8988T (cell line): ENCODE results near the gene CCDC86.
"Not testable (repeated sequence)": the region's sequence is repeated elsewhere in the genome, so short reads cannot be mapped to it uniquely, and the experiment has no call there.

Experiments used
- DNase-seq: peaks from one replicate; pipeline ENCODE4 v3.0.0; 2011

Gene CCDC86, protein sequence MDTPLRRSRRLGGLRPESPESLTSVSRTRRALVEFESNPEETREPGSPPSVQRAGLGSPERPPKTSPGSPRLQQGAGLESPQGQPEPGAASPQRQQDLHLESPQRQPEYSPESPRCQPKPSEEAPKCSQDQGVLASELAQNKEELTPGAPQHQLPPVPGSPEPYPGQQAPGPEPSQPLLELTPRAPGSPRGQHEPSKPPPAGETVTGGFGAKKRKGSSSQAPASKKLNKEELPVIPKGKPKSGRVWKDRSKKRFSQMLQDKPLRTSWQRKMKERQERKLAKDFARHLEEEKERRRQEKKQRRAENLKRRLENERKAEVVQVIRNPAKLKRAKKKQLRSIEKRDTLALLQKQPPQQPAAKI

GRCh38 chr11:60841797-60842667, at the start of gene CCDC86:
CCDC86 (plus strand) TSS chr11:60842113; CDS start chr11:60842125, 12 bp downstream.
- peak; percentile 100 for DNase-seq

DNA sequence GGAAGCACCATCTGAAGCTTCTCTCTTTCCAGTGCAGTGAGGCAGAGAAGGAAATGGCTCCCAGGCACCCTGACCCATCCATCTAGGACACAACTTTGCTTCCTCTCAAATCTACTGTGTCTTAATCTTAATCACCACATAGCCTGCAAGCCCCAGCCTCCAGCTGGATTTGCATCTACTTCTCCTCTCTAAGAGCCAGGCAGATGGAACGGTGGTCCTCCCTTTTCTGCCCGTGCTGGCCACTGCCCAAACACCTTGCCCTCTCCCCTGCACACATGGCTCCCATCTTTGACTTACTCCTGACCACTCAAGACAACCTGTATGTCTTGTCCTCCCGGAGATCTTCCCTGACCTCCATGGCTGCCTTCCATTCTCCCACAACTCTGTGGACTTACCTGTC, 49.4 kb upstream of the CCDC86 start:
- DNase-seq: no peak

DNA sequence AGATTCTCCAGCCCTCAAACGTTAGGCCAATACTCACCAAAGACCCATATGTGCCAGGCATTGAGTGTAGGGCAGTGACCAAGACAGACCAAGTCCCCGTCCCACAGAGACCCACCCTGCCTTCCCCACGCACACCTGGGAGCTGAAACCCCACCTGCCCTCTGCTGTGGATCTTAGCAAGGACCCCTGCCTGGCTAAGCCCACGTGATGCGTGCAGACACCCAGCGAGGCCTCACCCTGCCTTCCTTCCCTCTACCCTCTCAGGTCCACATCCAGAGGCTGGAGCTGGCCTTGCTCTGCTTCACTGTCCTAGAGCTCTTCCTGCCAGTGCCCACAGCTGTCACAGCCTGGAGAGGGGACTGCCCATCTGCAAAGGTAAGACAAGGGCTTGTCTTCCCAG, 46.6 kb upstream of the CCDC86 start:
- DNase-seq: no peak

GRCh38 chr11:60797846-60798630, 43.9 kb upstream of the CCDC86 start:
- no peak for DNase-seq

DNA sequence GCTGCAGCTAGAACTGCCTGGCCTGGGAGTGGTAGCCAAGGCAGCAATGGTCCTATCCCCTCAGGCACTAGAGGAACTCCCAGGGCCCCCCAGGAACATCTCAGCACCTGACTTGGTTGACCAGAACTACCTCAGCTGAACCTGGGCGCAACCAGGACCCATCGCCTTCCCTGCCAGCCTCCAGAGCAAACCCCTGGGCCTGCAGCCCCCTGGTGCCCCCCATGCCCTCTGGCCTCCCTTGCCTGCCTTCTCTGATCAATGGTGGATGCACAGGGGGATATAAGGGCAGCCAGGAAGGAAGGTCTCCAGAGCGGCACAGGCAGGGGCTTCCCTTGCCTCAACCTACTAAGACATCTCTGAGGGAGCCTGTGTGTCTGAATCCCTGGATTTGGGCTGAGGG, 43.3 kb upstream of the CCDC86 start:
- DNase-seq: no peak

- DNase-seq: no peak
Measured at GRCh38 chr11:60801194-60801593, 40.7 kb upstream of the CCDC86 start.

DNA sequence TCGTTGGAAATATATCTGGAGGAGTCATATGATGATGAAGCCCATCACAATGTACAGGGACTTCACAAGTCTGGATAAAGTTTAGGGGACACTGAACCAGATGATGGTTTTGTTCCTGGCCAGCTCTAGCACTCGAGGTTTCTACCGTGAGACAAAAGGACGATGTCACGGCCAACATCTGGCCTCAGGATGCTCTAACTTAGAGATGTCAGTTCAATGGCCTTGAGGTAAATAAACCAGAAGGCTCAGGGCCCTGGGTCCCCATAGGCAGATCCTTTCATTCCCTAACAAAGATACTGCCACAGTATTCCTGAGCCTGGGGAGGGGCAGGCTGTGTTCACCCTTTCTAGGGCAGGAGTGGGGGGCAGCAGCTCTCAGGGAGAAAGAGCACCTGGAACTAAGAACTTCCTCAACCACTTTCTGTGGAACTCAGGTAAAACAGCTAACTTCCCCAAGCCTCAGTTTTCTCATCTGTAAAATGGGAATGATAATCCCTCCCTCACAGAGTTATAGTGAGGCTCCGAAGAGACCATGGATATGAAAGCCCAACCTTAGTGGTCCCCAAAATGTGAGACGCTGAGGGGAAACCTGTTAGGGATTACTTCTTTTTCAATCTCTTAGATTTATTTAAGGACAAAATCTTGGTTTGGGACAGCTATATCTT, 38.5 kb upstream of the CCDC86 start:
- no peak for DNase-seq

DNA sequence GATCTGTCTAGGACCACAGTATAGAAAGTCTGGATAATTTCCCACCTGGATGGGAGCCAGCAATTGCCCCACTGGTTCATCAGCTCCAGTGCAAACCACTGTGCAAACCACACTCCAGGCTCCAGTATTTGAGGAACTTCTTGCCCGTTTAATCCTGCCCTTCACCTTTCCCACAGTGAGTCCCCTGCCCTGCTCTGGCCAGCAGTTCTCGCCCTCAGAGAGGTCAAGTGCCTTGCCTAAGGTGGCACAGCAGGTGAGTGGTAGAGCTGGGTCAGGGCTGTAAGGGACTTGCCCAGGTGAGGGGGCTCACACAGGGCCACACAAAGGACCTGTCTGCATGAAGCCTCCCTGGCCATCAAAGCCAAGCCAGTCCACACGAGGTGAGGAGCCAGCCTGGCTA, 32.7 kb upstream of the CCDC86 start:
- no peak for DNase-seq

DNA sequence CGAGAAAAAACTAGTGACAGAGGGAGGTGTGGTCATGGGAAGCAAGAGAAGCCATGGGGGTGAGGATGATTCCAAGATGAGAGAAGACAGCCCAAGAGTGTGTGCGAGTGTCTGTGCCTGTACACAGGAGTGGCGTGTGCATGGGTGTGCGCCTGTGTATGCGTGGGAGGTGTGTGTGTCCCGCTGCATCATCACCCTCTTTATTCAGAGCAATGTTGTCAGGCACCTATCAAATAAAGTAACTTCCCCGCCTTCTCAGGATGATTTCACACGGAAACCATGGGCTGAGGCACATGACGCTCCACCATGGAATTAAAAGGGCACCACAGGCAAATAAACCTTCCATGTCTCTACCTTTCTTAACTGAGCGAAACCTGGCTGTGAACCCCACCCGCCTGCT, 32.2 kb upstream of the CCDC86 start:
- no peak for DNase-seq

GRCh38 chr11:60810151-60810550, 31.8 kb upstream of the CCDC86 start:
- DNase-seq: no peak

DNA sequence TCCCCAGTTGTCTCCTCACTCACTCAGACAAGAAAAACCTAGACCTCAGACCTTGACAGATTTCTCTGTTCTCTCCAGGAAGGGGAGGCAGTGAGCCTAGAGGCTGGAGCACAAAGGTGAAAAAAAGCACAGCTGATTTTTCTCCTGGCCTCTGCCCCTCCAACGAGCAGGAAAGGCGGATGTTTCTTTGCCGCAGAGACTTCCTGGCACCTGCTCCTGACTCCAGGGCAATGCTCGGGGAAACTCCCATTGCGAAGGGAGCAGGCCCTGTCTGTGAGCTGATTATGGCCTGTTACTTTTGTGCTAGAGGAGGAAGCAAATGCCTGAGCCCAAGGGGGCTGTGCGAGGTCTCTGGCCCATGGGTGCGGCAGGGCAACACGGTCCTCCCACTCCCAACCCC, 31.3 kb upstream of the CCDC86 start:
- no peak for DNase-seq

GRCh38 chr11:60813324-60813723, 28.6 kb upstream of the CCDC86 start:
- no peak for DNase-seq

DNA sequence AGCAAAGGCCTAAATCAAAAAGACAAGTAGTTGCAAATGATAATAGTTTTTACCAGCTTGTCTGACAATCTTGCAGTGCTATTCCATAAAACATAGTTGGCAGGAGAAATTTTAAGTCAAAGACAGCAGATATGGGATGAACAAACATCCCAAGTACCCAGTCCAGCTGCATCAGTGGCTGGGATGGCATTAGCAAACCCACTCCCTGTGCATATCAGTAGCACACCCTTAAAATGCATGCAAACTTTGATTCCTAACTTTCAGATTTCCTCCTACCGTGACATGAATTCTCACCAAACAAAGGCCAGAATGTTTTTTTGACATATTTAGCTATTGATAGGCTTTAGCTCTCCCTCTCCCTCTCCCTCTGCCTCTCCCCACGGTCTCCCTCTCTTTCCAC, 27.8 kb upstream of the CCDC86 start:
- no peak for DNase-seq

- no peak for DNase-seq
Measured at GRCh38 chr11:60816590-60817157, 25.2 kb upstream of the CCDC86 start.

GRCh38 chr11:60818057-60818456, 23.9 kb upstream of the CCDC86 start:
- DNase-seq: no peak

DNA sequence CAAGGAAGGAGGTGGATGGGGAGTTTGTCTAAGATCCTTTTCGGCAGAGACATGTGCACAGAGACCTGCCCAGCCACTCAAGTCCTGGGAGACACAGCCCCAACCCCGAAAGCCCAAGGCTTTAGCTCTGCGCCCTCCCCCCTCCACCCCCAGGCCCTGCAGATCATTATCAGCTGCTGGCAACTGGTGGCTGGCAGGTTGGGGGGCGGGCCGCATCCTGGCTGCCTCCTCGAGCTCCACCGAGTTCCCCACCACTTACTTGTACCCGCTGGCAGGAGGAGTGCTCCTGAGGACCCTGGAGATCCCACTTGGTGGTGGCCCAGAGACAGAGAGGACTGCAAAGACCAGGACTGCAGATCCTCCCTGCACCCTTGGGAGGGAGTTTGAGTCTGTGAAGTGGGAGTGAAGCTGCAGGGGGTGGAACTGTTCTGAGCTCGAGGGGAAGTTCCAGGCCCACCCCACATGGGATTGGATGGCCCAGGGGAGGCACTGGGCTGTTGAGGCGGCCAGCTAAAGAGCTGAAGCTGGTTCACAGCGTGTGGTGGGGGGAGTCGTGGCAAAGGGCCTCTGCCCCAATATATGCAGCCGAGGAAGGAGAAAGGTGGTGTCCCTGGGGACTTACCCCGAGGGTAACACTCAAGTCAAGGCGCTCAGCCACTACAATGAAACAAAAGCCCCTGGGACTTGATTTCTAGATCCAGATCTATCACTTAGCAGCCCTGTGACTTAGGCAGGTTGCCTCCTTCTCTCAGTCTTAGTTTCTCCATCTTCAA, 19.9 kb upstream of the CCDC86 start:
- DNase-seq: no peak

DNA sequence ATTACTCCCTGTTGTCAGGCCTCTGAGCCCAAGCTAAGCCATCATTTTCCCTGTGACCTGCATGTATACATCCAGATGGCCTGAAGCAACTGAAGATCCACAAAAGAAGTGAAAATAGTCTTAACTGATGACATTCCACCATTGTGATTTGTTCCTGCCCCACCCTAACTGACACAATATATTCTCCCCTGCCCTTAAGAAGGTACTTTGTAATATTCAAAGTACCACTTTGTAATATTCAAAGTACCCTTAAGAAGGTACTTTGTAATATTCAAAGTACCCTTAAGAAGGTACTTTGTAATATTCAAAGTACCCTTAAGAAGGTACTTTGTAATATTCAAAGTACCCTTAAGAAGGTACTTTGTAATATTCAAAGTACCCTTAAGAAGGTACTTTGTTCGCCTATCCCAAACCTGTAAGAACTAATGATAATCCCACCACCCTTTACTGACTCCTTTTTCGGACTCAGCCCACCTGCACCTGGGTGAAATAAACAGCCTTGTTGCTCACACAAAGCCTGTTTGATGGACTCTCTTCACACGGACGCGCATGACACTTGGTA, 18.1 kb upstream of the CCDC86 start:
- not testable (repeated sequence) for DNase-seq

- no peak for DNase-seq
Measured at GRCh38 chr11:60825118-60825517, 16.8 kb upstream of the CCDC86 start.

DNA sequence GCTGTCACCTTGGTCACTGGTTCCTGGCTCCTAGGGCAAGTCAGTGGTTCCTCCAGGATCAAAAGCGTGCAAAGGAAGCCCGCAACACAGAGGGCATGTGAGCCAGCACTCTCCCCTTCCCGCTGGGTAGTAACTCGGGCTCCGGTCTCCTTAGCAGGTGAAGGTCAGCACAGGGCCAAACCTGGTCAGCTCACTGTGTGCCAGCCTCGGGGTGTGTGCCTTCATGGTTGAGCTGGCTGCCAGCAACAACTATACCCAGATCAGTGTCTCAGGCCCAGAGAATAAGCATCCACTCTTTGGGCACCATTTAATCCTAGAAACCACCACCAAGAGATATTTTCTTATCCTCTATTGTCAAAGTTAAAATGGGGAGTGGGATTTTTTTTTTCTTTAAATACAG, 16.1 kb upstream of the CCDC86 start:
- no peak for DNase-seq

DNA sequence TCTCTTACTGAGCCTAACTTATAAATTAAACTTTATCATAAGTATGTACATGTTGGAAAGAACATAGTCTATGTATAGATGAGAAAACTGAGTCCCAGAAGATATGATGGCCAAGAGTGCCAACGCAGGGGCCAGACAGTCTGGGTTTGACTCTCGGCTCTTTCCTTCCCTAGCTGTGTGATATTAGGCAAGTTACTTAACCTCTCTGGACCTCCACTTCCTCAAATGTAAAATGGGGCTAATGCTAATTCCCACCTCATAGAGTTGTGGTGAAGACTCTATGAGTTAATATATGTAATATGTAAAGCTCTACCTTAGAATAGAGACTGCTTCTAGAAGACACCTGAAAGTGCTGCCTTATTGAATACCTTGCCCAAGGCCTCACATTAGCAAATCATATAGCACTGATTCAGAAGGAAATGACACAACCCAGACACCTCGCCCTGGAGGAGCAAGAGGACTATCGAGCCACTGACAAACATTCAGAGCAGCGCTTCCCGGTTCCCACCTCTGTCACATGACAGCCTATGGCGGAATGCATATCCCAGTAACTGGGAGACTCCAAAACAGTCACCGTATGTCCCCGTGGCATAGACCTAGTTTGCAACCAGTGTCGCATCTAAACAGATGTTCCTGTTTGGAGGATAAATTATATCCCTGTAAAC, 11.3 kb upstream of the CCDC86 start:
- peak; percentile 42 for DNase-seq

DNA sequence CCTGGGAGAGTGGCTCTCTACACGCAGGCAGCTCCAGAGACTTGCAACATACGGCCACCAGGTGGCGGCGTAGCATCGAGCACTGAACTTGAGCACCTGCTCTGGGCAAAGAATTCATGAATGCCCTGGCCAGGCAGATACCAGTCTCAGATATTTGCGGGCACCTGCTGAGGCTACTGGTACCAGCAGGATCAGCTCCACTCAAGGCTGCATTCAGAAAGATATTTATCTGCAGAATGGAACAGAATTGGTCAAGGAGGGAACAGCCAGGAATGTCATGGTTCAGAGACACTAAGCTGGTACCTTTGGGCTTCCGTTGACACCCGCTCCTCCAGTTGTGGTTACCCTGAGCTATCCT, 10.8 kb upstream of the CCDC86 start:
- DNase-seq: no peak
